HG03175 (cell line): Measurements from ENCODE around the gene APP.

Experiments used
- ATAC-seq: cut with Tn5 transposase; IDR thresholded peaks from one replicate; pipeline ENCODE4 v1.9.1; 2021; ENCODE audit warnings: mild to moderate bottlenecking, moderate library complexity; ENCODE audit not compliant: unreplicated experiment

The APP gene

GRCh38 chr21:25884311-25884710 is 286.3 kb downstream of the APP start:
- ATAC-seq, result no peak

GRCh38 chr21:25881524-25882376 is 288.8 kb downstream of the APP start:
- ATAC-seq, result peak; percentile 87

DNA sequence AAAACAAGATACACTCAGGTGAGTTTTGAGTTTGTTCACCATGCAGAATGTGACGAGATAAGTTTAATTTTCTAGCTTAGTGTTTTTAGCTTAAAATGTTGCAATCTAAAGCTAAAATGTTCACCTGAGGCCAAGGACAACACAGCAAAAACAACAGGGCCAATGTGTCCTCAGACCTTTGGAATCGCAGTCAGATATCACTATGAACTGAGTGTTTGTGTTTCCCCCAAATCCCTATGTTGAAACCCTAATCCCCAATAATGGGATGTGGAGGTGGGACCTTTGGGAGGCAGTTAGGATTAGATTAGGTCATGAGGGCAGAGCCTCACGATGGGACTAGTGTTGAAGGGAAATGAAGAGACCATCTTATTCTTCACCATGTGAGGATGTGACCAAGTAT is 291.4 kb downstream of the APP start:
- ATAC-seq, result no peak

GRCh38 chr21:25878344-25878743 is 292.2 kb downstream of the APP start:
- no peak for ATAC-seq

DNA sequence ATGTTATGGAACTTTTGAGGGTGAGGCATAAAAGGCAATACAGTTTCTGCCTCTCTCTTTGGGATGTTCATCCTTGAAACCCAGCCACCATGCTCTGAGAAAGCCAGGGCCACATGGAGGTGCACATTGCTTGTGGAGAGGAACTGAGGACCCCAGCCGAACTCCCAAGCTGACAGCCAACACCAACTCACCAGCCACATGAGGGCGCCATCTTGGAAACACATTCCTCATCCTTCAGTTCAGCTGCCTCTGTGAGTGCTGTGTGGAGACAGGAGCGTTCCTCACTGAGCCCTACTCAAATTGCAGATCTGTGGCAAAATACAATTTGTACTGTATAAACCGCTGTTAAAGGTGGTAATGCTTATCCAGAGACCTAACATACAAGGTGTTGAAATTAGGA is 298.3 kb downstream of the APP start:
- ATAC-seq, result no peak

DNA sequence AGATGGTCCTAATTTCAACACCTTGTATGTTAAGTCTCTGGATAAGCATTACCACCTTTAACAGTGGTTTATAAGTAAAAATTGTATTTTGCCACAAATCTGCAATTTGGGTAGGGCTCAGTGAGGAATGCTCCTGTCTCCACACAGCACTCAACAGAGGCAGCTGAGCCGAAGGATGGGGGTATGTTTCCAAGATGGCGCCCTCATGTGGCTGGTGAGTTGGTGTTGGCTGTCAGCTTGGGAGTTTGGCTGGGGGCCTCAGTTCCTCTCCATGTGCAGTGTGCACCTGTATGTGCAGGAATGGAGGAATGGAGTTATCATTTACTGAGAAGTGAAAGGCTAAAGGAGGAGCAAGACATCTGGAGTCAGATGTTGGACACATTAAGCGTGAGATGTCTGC is 299.0 kb downstream of the APP start:
- ATAC-seq, result no peak

DNA sequence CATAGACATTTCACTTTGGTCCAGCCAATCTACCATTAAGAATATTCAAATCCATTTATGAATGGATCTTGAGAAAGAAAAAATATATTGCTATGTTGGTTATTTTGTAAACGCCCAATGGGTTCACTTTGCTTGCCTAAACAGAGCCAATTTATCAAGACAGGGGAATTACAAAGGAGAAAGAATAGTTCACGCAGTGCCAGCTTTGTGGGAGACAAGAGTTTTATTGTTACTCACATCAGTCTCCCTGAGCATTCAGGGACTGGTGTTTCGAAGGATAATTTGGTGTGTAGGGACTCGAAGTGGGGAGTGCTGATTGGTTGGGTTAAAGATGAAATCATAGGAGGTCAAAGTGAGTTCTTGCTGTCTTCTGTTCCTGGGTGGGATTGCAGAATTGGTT is 300.5 kb downstream of the APP start:
- no peak for ATAC-seq

DNA sequence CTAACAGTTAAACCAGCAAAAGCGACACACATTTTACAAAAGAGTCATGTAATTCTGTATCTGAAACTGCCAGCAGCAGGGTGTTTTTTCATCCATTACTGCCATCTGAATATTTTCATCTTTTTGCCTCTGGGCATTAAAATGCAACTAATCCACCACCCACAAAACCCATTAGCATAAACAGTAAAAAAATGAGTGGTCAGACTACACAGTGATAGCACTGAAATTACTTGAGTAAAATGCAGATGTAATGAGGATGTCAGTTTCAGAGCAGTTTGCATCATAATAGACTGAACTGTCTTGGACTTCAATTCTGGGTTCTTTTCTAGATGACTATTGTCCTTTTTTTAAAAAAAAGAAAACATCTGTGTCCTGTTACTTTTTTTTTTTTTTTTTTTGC is 303.5 kb downstream of the APP start:
- no peak for ATAC-seq

- no peak for ATAC-seq
Measured at GRCh38 chr21:25863747-25864146, 306.8 kb downstream of the APP start.

DNA sequence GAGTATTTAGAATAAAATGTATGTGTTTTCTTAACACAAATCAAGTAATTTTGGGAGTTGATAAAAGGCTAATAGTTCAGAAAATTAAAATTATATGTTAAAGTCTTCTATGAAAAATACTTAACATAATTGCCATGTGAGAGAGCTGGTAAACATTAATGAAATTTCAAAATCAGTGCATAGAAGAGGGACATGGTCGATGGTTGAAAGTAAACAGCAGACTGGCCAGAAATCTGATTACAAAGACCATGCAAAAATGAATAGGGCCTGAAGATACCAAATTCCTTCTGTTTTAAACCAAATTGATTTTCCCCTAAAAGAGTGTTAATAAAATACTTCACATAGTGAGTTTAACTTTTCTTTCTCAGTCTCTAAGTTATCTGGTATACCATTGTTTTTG is 307.5 kb downstream of the APP start:
- ATAC-seq, result no peak

DNA sequence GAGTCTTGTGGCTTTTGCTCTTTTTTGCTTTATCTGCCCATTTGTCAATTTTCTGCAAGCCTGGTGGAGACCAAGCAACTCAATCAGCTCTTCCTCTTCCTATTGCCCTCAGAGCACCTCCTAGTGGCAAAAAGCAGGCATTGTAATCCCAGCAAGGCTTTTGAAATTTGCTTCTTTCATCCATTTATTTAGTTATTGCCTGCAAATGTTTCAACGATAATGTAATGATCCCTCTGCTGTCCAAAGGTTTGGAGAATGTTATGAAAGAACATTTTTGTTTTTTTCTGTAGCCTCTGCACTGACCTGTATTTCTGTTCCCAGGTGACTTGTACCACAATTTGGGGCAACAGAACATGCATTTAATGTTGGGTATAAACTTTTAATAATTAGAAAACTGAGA is 308.0 kb downstream of the APP start:
- peak; percentile 66 for ATAC-seq

DNA sequence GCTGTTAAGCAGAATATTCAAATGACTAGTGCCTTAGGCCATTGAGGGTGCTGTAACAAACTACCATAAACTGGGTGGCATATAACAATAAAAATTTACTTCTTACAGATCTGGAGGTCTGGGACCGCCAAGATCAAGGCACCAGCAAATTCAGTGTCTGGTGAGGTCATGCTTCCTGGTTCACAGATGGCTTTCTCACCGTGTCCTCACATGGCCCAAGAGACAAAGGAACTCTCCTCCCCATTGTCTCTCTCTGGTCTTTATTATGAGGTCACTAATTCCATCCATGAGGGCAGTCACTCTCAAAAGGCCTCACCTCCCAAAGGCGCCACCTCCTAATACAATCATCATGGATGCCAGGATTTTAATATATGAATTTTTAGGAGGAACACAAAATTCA is 308.5 kb downstream of the APP start:
- no peak for ATAC-seq

DNA sequence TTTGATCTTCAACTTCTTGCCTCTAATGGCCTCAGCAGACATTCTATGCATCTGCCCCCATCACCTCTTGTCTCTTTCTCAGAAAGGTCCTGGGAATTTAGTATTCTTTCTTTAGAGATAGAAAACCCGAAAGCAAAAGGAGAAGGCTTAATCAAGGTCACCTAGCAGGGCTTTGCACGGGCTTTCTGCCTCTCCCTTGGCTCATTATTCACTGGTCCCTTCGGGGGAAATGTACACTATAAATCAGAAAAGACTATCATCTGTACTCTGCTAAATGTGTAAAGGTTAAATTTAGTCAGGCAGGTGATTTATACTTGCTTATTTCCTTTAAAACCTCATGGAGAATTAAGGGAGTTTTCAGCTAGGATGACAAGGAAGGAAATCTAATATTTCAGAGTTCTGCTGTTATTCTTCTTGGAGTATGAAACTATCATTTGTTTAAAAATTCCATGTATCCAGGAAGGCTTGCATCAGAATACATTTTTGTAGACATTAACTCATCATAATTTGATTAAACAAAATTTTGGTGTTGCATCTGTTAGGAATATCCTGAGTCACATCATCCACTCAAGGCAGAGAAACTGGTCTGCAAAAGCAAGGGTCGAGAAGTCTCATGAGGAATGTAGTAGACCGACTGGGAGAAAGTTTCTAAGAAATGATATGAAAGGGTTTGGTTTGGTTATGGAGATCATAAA is 311.2 kb downstream of the APP start:
- no peak for ATAC-seq

DNA sequence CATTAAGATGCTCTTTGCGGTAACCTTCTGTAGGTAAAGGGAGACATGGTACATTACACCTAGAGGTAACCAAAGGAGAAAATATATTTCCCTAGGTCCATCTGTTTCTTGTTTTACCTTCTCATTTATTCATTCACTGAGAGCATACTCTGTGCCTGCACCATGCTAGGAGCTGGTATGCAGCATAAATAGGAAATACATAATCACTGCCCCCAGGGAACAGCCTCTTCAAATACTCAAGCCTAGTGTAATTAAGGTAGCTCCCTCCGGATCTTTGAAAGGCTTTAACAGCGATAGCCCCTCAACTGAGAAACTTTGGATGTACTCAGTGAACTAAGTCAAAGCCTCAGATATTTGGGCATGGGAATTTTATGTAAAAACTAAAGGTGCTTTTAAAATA is 312.2 kb downstream of the APP start:
- no peak for ATAC-seq

DNA sequence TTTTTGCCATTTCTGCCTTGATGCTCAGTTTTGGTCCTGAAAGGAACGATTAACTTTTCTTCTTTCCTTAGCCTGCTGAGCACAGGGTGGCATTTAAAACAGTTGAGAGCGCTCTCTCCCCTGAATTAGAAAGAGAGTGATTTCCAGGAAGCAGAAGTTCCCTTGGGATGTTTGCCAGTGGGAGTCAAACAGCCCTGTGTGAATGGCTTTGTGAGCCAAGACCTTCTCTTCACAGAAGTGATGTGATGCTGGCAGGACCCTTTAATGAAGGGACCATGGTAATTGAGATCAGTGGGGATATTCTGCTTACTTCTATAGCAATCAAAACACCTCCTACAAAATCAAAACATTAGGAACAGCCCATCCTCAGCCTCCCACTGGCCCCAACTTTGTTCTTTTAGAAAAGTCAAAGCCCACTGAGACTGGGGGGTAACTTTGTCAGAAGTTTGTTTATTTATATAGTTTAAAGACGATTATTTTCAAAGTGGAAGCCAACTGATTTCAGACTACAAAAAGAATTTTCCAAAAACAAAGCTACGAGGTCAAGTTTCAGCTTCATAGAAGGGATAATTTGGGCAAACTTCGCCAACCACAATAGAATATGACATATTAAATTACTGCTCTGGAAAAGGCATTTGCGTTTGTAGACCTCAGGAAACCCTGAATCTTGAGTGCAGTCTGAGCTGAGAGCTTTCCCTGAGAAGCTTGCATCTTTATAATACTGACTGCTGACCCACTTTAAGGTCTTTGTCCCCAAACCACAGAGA is 313.1 kb downstream of the APP start:
- no peak for ATAC-seq

- ATAC-seq, result no peak
Measured at GRCh38 chr21:25855576-25855975, 315.0 kb downstream of the APP start.

- ATAC-seq, result no peak
Measured at GRCh38 chr21:25850126-25850842, 320.3 kb downstream of the APP start.

GRCh38 chr21:25848309-25848708 is 322.3 kb downstream of the APP start:
- no peak for ATAC-seq

GRCh38 chr21:25845729-25846256 is 324.8 kb downstream of the APP start:
- ATAC-seq, result no peak

DNA sequence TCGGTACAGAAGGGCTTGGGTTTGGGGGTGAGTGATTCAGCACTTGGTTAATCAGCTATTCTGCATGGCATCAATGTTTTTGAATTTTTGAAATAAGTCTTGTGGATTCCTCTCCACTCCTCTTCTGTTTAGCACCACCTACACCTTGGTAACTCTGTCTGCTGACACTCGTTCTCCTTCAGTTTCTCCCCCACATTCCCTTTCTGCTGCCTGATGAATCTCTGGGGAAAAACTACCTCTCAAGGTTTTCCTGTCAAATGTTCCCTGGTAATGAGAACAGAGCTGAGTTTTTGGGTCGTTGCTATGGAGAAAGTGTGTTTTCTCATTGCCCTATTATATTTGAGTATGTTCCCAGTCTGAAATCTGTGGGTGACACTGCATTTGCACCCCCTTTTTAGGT is 327.6 kb downstream of the APP start:
- ATAC-seq, result no peak

DNA sequence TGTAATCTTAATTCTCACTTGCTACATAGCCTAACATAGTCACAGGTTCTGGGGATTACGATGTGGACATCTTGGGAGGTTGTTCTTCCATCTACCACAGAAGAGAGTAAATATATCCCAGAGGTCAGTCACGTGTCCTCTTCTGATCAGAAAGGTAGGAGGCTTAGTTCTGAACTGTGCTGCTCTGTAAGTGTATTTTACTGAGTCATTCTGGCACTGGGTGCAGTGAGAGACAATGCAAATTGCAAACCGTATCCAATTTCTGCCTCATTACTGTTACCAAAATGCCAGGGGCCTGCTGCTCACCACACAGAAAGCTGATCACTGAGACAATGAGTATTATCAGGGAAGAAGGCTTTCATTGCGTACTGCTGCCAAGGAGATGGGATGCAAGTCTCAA is 331.8 kb downstream of the APP start:
- no peak for ATAC-seq
